Stimulated activated CD4-positive, alpha-beta T cell treated with anti-CD3 and anti-CD28 coated beads, Interleukin-1b, Interleukin-23, amount 100 ng/mL, for 4 hours (primary cell): ENCODE data around the gene IL34.
"Not testable (repeated sequence)": the region's sequence is repeated elsewhere in the genome, so short reads cannot be mapped to it uniquely, and the experiment has no call there.

ENCODE experiments used
- DNase-seq, 2 donors: peaks; one replicate each; pipeline ENCODE4 v3.0.0-alpha.2; 2020; ENCODE audit warnings: low read depth in 2 of 2

IL34 gene

DNA sequence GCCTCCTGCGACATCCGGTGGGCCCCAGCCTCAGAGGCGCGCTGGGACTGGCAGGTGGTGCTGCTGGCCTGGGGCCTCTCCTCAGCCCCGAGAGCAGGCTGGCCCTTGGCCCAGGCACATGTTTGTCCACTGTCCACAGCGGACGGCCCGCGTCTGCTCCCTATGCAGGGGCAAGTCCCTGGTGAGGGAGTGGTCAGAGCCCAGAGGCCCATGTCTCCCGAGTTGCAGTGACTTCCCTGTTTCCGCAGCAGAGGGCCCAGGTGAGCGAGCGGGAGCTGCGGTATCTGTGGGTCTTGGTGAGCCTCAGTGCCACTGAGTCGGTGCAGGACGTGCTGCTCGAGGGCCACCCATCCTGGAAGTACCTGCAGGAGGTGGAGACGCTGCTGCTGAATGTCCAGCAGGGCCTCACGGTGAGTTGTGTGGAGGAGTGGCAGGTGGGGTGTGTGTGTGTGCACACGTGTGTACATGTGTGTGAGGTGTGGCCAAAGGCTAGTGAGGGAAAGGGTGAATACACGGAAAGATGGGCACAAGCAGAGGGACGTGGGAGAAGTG lies 10.4 kb downstream of the IL34 start:
- DNase-seq = no peak

DNA sequence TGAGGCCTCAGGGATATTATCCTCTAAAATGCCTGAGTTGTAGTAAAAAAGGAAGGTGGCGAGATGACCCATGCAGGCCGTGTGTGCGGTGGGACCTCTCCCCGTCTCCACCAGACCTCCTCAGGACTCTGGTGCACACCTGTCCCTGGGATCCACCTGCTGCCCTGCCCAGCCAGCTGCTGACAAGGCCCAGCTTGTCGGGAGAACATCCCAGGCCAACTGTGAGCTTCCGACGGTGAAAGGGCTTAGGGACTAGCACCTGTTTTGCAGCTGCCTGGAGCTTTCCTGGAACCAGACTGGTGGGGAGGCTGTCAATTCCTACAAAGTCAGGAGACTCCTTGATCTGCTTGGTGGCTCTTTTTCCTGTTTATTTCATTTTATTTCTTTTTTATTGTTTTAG lies 11.6 kb downstream of the IL34 start:
- DNase-seq = no peak

DNA sequence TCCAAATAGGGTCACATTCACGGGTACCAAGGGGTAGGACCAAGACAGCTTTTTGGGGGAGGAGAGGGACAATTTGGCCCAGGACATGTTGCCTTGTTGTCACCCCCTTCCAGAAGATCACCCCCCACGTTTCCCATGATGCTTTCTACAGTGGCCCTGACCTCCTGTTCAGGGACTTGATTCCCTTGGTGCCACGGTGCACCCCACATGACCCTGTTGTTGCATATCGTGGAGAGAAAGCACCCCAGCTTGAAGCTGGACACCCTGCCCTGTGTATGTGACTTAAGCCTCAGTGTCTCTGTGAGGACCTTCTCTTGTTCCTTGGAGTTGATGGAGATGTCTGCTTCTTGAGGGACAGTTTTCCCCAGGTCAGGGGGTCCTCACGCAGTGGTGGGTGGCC lies 12.6 kb downstream of the IL34 start:
- no peak for DNase-seq

DNA sequence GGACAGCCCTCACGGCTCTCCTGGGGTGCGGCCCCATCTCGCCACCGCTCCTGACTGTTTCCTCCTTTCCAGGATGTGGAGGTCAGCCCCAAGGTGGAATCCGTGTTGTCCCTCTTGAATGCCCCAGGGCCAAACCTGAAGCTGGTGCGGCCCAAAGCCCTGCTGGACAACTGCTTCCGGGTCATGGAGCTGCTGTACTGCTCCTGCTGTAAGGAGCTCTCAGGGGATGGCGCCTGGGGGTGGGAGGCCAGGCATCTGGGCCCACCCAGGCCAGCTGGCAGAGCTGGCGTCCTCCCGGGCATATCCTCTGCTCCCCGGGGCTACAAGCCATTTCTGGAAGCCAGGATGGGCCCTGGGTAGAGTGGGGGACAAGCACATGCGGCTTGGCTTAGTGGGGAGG lies 13.2 kb downstream of the IL34 start:
- DNase-seq = no peak

DNA sequence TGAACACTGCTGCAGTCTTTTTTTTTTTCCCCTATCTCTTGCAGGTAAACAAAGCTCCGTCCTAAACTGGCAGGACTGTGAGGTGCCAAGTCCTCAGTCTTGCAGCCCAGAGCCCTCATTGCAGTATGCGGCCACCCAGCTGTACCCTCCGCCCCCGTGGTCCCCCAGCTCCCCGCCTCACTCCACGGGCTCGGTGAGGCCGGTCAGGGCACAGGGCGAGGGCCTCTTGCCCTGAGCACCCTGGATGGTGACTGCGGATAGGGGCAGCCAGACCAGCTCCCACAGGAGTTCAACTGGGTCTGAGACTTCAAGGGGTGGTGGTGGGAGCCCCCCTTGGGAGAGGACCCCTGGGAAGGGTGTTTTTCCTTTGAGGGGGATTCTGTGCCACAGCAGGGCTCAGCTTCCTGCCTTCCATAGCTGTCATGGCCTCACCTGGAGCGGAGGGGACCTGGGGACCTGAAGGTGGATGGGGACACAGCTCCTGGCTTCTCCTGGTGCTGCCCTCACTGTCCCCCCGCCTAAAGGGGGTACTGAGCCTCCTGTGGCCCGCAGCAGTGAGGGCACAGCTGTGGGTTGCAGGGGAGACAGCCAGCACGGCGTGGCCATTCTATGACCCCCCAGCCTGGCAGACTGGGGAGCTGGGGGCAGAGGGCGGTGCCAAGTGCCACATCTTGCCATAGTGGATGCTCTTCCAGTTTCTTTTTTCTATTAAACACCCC lies 13.8 kb downstream of the IL34 start:
- DNase-seq = no peak

DNA sequence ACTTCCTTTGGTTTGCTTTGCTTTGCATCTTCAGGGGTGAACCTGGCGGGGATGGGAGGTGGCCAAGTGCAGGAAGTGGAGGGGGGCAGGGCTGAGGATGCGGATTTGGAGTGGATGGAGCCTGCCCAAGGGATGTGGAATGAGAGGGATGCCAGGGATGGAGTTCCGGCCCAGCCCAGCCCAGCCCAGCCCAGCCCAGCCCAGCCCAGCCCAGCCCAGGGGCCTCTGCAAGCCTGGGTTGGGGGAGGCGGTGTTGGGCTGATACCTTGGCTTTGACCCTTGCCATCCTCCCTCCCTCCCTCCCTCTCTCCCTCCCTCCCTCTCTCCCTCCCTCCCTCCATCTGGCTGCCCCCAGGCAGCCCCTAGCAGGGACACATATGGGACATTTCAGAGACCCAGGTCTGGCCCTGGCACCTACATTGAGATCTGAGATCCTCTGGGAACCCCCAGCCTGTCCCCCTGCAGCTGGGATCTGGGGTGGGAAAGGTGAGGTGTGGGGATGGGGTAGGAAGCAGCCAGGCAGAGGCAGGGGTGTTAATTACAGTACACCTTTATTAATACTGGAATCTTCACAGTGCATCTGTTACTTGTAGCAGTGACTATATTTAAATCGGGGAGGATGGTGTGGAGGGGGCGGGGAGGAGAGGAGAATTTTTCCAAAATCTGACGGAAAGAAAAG lies 14.5 kb downstream of the IL34 start:
- no peak for DNase-seq

DNA sequence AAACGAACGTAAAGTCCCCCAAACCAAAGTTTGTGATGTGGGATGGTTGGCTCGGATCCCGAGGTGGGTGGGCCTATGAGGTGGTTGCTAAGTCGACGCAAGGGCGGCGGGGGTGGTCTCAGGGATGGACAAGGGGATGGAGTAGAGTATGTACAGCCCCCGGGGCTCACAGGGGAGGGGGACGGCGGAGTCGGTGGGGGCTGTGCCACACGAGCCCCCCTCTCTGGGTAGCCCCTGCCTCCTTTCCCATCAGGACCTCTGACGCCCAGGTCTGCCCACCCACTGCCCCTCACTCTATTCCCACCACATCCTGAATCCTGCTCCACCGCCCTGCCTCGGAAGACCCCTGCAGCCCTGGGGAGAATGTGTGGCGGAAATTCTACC lies 15.2 kb downstream of the IL34 start:
- DNase-seq = no peak

DNA sequence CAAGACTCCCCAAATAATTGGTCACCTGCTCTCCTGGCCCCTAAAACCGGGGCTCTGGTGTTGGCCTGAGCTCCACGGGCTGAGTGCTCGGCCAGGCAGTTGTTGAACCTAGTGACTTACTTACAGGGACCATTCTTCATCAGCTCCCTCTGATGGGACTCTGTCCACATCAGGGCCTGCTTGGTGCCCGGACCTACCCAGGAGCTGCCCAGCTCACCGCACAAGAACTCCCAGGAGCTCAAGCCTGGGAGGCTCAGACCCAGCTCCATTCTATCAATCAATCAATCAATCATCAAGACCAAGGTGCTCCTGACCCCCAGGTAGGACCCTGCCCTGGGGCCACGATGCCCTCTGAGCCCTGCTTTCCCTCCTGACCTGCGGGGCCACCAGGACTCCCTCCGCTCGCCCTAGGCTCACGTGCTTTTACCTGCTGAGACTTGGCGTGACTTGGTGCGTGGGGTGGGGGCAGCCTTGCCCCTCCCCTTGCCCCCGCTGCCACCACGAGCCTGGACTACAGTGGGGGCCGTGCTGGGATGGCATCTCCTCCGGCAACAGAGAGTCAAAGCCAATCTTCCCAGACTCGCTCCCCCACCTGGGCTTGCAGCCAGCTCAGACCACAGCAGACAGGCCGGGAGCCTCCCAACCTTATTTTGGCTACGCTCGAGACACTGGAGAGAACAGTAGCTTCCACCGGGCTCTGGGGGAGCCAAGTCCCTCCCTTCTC lies 15.7 kb downstream of the IL34 start:
- DNase-seq = no peak

DNA sequence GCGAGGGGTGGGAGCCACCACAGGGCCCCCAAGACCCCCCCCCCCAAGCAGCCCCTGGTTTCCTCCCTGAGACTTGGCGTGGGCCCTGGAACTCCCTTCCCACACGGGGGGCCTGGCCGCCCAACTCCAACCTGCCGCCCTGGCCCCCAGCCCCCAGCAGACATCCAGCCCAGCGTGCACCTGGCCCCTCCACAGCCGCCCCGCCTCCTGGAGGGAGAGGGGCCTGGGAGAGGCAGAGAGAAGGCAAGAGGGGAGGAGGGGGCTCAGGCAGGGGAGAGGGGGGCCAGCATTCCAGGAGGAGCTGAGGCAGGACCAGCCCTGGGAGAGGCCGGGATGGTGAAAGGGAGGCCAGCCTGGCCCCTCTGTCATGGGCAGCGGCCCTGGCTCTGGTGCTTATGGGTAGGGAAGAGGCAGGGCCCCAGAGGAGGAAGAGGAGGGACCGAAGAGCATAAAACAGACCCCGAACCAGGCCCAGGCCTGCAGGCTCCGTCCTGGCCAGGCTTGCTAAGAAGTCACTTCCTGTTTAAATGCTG lies 16.7 kb downstream of the IL34 start:
- DNase-seq = no peak

DNA sequence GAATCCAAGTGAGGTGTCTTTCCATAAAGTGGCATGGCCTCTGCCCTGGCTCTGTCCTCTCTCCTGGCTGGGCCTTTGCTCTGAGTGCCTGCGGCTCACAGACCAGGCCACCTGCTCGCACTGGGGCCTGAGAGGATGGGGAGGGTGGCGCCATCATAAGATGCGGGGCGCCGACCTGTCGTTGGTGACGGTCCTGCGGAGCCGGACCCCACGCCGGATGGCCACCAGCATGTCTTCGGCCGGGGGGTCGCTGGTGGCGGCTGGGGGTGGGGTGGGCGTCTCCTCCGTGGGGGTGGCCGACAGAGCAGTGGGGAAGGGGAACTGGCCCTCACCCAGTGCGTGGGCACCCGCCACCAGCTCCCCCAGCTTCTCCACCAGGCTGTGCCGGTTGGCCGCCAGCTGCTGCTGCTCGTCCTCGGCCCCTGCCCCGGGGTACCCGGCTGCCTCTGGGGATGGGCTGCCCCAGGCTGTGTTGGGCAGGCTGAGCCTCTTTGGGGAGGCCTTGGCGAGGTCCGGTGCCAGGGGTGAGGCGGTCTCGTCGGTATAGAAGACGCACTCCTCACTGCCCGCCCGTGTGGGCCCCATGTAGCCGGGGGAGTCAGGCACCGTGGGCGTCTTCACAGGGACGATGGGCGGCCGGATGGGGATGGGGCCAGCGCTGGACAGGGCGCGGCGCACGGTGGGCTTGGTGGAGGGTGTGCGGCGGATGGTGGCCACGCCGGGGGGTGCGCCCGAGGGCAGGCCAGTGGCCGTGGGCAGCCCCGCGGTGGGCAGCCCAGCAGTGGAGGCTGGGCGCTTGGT lies 17.4 kb downstream of the IL34 start:
- DNase-seq = no peak

DNA sequence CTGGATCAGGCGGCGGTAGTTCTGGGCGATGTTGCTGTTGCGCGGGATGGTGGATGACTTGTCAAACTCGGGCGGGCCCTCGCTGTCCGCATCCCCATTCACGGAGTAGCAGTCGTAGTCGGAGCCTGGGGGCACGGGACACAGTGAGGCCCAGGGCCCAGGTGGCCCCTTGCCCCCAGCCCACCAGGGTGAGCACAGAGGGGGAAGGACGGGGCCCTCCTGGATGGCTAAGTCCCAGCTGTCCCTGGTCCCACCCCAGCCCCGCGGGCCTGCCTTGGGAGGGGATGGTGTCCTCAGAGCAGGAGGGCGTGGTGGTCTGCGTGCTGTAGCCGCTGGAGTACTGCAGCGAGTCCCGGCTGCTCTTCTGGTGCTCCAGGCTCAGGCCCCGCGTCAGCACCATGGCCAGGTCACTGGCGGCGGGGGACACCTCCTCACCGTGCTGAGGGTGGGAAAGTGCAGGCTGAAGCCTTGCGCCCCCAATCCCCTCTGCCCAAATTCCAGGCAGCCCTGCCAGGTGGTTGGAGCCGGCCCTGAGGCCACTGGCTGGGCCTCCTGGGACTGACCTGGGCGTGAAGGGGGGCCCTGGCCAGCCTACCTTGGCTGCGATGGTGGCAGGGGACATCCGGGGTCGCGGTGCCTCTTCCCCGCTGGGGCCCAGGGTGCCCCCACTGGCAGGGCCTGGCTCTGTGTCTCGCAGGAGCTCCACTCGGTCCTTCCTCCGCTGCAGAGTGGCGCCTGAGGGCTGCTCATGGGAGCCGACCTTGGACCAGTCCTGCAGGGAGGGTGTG lies 18.2 kb downstream of the IL34 start:
- no peak for DNase-seq

DNA sequence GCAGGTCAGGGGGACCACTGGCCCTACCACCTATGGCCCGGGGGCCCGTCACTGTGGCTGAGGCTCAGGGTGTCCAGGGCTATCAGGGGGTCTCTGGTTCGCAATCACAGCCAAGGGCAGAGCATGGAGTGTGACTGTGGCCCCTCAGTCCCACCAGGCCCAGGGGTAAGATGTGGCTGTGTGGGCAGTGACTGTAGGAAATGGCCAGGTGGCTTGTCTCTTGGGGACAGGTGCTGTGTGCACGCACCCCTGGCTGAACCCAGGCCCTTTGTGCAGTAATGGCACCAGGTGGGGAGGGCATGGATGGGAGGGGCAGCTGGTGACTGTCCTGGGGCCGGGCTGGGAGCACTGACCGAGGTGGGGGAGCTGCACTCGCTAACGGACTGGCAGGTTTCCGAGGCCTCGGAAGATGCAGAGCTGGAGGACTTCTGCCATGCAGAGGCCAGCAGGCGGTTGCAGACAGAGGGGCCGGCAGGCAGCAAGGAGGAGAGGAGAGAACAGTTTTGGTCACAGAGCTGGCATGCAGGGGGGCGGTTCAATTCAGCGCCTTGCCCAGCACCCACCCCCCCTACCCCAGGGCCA lies 18.8 kb downstream of the IL34 start:
- DNase-seq = no peak

DNA sequence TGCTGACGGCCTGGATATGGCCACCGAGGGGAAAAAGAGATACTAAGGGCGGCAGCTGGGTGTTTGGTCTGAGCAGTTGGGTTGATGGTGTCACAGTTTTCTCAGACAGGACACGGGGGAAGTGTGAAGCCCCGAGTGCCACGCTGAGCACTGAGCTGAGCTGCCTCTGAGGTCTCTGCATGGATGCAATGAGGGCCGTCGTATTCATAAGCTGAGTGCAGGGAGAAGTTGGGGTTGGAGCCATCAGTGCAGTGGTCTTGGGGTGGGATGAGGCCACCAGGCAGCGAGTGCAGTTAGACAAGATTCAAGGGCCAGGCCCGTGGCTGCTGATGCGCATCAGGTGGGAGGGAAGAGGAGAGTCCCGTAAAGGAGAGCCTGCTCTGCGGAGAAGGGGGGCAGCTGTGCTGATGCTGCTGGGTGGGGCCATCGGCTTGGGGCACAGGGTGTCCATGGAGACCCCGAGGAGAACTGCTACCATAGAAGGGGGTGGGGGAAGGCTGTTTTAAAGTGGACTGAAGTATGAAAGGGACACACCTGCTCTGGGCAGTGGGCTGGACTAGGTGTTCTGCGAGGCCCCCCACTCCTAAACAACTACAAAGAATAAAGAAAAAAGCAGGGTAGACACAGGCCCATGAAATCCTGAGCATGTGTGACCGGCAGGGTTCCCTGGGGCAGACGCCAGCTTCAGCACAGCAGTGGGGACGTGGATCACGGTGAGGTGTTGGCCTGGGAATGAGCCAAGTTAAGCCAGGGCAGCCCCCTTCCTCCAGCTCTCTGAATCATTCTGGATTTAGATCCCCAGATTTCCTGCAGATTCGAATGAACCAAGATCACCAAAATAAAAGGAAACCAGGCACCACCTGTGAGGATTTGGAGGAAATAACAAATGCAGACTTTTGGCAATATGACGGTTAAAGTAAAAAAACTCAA lies 19.7 kb downstream of the IL34 start:
- no peak for DNase-seq

DNA sequence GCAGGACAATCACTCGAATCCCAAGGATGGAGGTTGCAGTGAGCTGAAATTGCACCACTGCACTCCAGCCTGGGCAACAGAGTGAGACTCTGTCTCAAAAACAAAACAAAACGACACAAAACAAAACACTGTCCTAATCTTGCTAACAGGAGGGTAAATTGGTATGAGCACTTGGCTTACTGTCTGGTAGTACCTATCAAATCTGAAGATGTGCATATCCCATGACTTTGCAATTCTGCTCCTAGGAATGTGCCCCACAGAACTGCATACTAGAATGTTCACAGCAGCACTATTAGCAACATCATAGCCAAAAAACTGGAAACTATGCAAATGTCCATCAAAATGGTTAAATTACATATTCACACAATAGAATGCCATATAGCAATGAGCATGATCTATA lies 23.8 kb downstream of the IL34 start:
- DNase-seq = no peak

DNA sequence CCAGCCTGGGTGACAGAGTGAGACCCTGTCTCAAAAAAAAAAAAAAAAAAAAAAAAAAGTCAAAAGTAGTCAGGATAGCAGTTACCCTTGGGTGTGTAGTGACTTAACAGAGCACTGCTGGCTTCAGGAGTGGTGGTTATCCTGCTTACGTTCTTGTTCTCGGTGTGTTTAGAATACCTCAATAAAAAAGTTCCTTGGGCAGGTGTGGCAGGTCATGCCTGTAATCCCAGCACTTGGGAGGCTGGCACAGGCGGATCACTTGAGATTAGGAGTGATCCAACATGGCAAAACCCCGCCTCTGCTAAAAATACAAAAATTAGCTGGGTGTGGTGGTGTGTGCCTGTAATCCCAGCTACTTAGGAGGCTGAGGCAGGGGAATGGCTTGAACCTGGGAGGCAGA lies 24.6 kb downstream of the IL34 start:
- DNase-seq = not testable (repeated sequence)

DNA sequence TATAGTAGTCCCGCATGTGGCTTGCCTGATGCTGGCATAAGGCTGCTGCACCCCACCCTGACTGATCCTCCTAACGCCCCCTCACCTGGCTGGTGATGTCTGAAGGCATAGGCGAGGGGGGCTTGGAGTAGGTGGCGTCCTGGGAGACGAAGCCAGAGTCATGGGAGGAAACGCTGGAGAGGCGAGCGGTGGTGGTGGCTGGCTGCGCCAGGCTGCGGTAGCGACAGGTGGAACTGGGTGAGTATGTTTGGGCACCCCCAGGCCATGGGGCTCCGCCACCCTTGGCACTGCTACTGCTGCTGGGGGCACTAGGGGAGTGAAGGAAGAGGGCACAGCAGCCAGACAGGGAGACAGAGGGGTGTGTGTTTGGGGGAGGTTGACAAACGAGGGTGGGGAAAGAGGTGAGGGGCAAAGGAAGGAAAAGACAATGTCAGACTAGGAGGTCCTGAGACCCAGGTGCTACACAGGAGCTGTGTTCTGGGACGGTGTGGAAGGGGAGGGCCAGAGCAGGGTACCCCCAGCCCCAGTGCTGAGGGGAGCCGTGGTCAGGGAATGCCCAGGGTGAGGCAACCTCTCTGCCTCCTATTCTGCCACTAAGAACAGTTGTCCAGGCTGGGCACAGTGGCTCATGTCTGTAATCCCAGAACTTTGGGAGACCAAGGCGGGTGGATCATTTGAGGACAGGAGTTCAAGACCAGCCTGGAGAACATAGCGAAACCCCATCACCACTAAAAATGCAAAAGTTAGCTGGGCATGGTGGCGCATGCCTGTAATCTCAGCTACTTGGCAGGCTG lies 28.1 kb downstream of the IL34 start:
- DNase-seq = no peak

DNA sequence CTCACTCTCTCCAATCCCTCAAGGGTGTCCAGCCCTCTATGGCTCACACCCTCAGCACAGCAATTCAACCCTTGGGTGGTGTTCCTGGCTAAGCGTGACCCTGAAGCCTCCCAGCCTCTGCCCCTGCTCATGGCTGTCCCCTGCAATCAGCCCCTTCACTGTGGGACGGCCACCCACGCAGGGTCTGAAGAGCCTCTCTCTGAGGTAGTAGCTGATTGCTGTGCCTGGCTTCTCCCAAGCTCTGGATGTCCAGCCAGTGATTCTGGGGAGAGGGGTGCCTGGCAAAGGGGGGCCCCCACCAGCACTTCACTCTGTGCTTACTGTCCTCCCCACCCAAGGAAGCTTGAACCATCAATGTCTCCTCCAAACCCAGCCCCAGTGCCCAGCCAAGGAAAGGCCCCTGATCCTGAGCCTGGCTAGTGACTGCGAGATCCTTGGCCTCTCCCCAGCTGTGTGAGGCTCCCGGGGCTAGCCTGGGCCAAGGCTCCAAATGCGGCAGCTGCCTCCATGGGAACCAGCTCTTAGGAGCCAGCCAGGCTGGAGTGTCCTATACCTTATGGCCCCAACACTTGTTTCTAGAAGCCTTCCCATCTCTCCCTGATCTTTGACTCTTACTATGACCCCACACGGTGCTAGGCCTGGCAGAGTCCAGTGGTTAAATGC lies 29.6 kb downstream of the IL34 start:
- no peak for DNase-seq
